SK-N-SH (cell line): ENCODE measurements around the gene RGS10. TPM values are rescaled to one million over a fixed set of nuclear protein-coding genes. Genes with fewer than 3 reads are reported as not detected.

ENCODE experiments used
- CTCF ChIA-PET: fragments of 300-600, 350-600 bp; formaldehyde crosslinking; extraction: SDS; loops from one replicate; lab custom pipeline; 2021; lab: Yijun Ruan, JAX
- POLR2A ChIA-PET: fragments of 350-600 bp; sonication (Branson Sonifier 250); formaldehyde crosslinking; extraction: SDS; loops from one replicate; lab custom pipeline; 2020; ENCODE audit warnings: antibody characterized with exemption, inconsistent platforms; lab: Yijun Ruan, JAX
- DNase-seq: peaks from one replicate; pipeline ENCODE4 v3.0.0; 2012
- H2AFZ ChIP-seq: fragments of 200-600 bp; sonication (generic); 2 replicates; pipeline ENCODE4 v1.8.1; 2016; ENCODE audit warnings: antibody characterized with exemption, mild to moderate bottlenecking, low read depth
- H3F3A ChIP-seq: fragments of 200-600 bp; sonication (generic); replicated peaks from 2 replicates; pipeline ENCODE3; 2016; ENCODE audit warnings: antibody characterized with exemption, mild to moderate bottlenecking; ENCODE audit not compliant: insufficient read depth
- H3K27ac ChIP-seq, 2 experiments: fragments of 200-500 bp in 1 of 2; fragments of 200-600 bp in 1 of 2; sonication (Bioruptor generic) in 1 of 2; sonication (generic), shearing (Covaris generic) in 1 of 2; 2 replicates each; pipeline versions ENCODE4 v1.5.1 to v1.6.1; 2014 to 2016; ENCODE audit warnings: low read depth in 2 of 2, inconsistent platforms in 1 of 2, low read length in 1 of 2, mild to moderate bottlenecking in 1 of 2, mixed read lengths in 1 of 2
- H3K27me3 ChIP-seq: fragments of 200-600 bp; sonication (generic), shearing (Covaris generic); 2 replicates; pipeline ENCODE4 v1.6.1; 2016; ENCODE audit warnings: mixed run types; ENCODE audit not compliant: insufficient read depth
- H3K36me3 ChIP-seq, 2 experiments: fragments of 200-500 bp in 1 of 2; fragments of 200-600 bp in 1 of 2; sonication (Bioruptor generic) in 1 of 2; sonication (generic) in 1 of 2; replicated peaks in 1 of 2; 2 replicates each; pipeline versions ENCODE3 to v1.5.1; 2014 to 2016; ENCODE audit warnings: low read length in 1 of 2, mild to moderate bottlenecking in 1 of 2; ENCODE audit not compliant: insufficient read depth in 2 of 2, control insufficient read depth in 1 of 2
- H3K4me1 ChIP-seq, 2 experiments: fragments of 200-500 bp in 1 of 2; fragments of 200-600 bp in 1 of 2; sonication (Bioruptor generic) in 1 of 2; sonication (generic), shearing (Covaris generic) in 1 of 2; 2 replicates each; pipeline versions ENCODE4 v1.5.1 to v1.6.1; 2014 to 2016; ENCODE audit warnings: low read depth in 1 of 2, low read length in 1 of 2, mixed run types in 1 of 2; ENCODE audit not compliant: insufficient read depth in 2 of 2, control insufficient read depth in 1 of 2
- H3K4me2 ChIP-seq: fragments of 200-600 bp; sonication (generic), shearing (Covaris generic); 2 replicates; pipeline ENCODE4 v1.6.1; 2017; ENCODE audit warnings: mixed run types
- H3K4me3 ChIP-seq, 2 experiments: fragments of 200-500 bp in 1 of 2; fragments of 200-600 bp in 1 of 2; sonication (Bioruptor generic) in 1 of 2; sonication (generic), shearing (Covaris generic) in 1 of 2; 2 replicates each; pipeline versions ENCODE4 v1.5.1 to v1.8.1; 2014 to 2016; ENCODE audit warnings: low read depth in 2 of 2, inconsistent platforms in 1 of 2, low read length in 1 of 2, mild to moderate bottlenecking in 1 of 2, mixed read lengths in 1 of 2, moderate library complexity in 1 of 2
- H3K79me2 ChIP-seq: fragments of 200-600 bp; sonication (generic); 2 replicates; pipeline ENCODE4 v1.8.1; 2017; ENCODE audit warnings: mild to moderate bottlenecking; ENCODE audit not compliant: insufficient read depth
- H3K9ac ChIP-seq: fragments of 200-600 bp; sonication (generic); 2 replicates; pipeline ENCODE4 v1.6.1; 2017; ENCODE audit warnings: mixed run types
- H3K9me2 ChIP-seq: fragments of 200-600 bp; sonication (generic); 2 replicates; pipeline ENCODE4 v1.6.1; 2017; ENCODE audit warnings: mixed run types
- H3K9me3 ChIP-seq: fragments of 200-600 bp; sonication (generic); 2 replicates; pipeline ENCODE4 v1.6.1; 2017; ENCODE audit warnings: mixed run types, mild to moderate bottlenecking, moderate library complexity
- H4K20me1 ChIP-seq: fragments of 200-600 bp; sonication (generic); 2 replicates; pipeline ENCODE4 v1.6.1; 2017; ENCODE audit warnings: mild to moderate bottlenecking, mixed run types; ENCODE audit not compliant: insufficient read depth
- EZH2phosphoT487 ChIP-seq: fragments of 200-600 bp; sonication (generic); IDR thresholded peaks from 2 replicates; pipeline ENCODE4 v1.6.1; 2017; ENCODE audit warnings: low read depth, mixed run types, mild to moderate bottlenecking, antibody characterized with exemption, moderate library complexity, borderline replicate concordance
- FOSL2 ChIP-seq: IDR thresholded peaks from 2 replicates; pipeline ENCODE4 v1.4.0; 2012; ENCODE audit warnings: low read depth, mild to moderate bottlenecking, moderate library complexity, borderline replicate concordance
- GABPA ChIP-seq: IDR thresholded peaks from 2 replicates; pipeline ENCODE4 v1.4.0; 2012; ENCODE audit warnings: low read depth, mild to moderate bottlenecking
- JUND ChIP-seq: IDR thresholded peaks from 2 replicates; pipeline ENCODE4 v1.4.0; 2012
- MXI1 ChIP-seq: IDR thresholded peaks from 2 replicates; pipeline ENCODE4 v1.6.1; 2012; ENCODE audit warnings: mild to moderate bottlenecking, low read depth, low read length, improper control_type of control experiment
- NRF1 ChIP-seq: IDR thresholded peaks from 2 replicates; pipeline ENCODE4 v1.6.1; 2012; ENCODE audit warnings: low read depth, mild to moderate bottlenecking, low read length
- PBX3 ChIP-seq: IDR thresholded peaks from 2 replicates; pipeline ENCODE4; 2012
- POLR2AphosphoS5 ChIP-seq: IDR thresholded peaks from 2 replicates; pipeline ENCODE4 v1.6.1; 2012; ENCODE audit warnings: low read depth, low read length
- REST ChIP-seq: IDR thresholded peaks from 2 replicates; pipeline ENCODE4 v1.6.1; 2012; ENCODE audit warnings: mild to moderate bottlenecking, low read depth, low read length, moderate library complexity
- RFX5 ChIP-seq: IDR thresholded peaks from 2 replicates; pipeline ENCODE4 v1.6.1; 2012; ENCODE audit warnings: mild to moderate bottlenecking, improper control_type of control experiment, low read length
- SIN3A ChIP-seq: IDR thresholded peaks from 2 replicates; pipeline ENCODE4 v1.6.1; 2012; ENCODE audit warnings: low read depth, mild to moderate bottlenecking, low read length, moderate library complexity, borderline replicate concordance
- TEAD4 ChIP-seq: IDR thresholded peaks from 2 replicates; pipeline ENCODE4 v1.4.0; 2012; ENCODE audit warnings: mild to moderate bottlenecking, borderline replicate concordance; ENCODE audit not compliant: insufficient read depth
- WGBS: methylation state at CpG from one replicate; pipeline ENCODE4 v1.1.6; 2017; ENCODE audit warnings: low lambda C conversion rate; 5-methylcytosine and 5-hydroxymethylcytosine counted together
- polyA plus RNA-seq, 3 experiments: library from polyadenylated mRNA; depleted of rRNA; stranded (reverse); fragments of >200 nt; gene quantifications; 2 replicates each; pipeline ENCODE4 v1.2.3, GENCODE V29; 2012
- TF ChIP-seq, protein P1 (sequence below): IDR thresholded peaks from 2 replicates; pipeline ENCODE4 v1.4.0; 2012; ENCODE audit warnings: low read depth, borderline replicate concordance
- TF ChIP-seq, protein P2 (sequence below): fragments of 150-350 bp; IDR thresholded peaks from 2 replicates; pipeline ENCODE4 v1.6.1; 2017; ENCODE audit warnings: antibody characterized with exemption, low read length, low read depth, borderline replicate concordance

Gene RGS10
- polyA plus RNA-seq, 1 of the 3 experiments (the other 2 are of a cell fraction): 44.6 TPM

DNA sequence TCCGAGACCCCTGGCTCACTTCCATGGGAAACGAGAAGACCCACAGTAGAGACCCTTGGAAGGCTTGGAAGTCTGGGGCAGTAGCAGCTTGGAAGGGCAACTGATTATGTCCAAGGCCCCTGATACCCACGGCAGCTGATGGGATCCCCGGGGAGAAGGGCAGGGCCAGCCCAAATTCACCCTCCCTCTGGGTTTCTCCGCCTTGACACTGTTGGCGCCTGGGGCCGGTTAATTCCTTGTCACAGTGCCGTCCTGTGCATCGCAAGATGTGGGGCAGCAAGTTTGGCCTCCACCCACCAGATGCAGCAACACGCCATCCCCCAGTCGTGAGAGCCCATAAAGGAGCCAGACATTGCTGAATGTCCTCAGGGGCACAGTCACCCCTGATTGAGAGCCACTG lies 89.2 kb downstream of the RGS10 start:
- 93% methylated on average over 4 of the region's 11 CpGs for WGBS
- H4K20me1 ChIP-seq: no peaks in the 10 kb centered on the region
- H3K4me2 ChIP-seq: no peak overlapping the region
- no peak overlapping the region for H3K9ac ChIP-seq
- DNase-seq: no peak
- TF ChIP-seq SIN3A (no peak), REST (no peak), RFX5 (no peak), POLR2AphosphoS5 (no peak), NRF1 (no peak), MXI1 (no peak)
- peaks cover 0 to 10% of the 10 kb centered on the region in 2 experiments; a peak in 1 of 4 replicates for H3K4me1 ChIP-seq
- no peaks in the 10 kb centered on the region for H3K9me3 ChIP-seq
- H3K27me3 ChIP-seq: no peaks in the 10 kb centered on the region
- H3K36me3 ChIP-seq: peaks cover 0 to 7% of the 10 kb centered on the region in 2 experiments
- no peaks in the 10 kb centered on the region for H3K79me2 ChIP-seq
- H2AFZ ChIP-seq: no peak overlapping the region
- no peak overlapping the region for H3K4me3 ChIP-seq
- no peaks in the 10 kb centered on the region for H3F3A ChIP-seq
- ChIA-PET POLR2A (no interaction called here), CTCF (interaction anchor here (1.1 to 19.8 kb wide), 3 partner anchors 8 to 249 kb away, joined by 3 to 505 read pairs (median 5); partner anchors contain the start of genes GRK5 and RGS10)
- H3K27ac ChIP-seq: no peak overlapping the region; a peak in 1 of 4 replicates
- H3K9me2 ChIP-seq: no peaks in the 10 kb centered on the region

DNA sequence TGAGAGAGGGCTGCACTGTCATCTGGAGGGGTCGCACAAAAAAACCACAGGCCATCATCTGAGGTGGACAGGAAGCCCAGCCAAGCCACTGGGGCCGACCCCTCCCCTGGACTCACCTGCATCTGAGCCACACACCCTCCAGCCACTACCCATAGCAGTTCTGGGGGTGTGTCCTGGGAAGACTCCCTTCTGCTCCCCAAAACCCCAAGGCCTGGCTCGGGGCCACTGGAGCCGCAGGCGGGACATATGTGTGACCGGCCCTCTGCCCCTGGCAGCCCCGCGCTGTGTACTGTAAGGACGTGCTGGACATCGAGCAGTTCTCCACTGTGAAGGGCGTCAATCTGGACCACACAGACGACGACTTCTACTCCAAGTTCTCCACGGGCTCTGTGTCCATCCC lies 90.1 kb downstream of the RGS10 start:
- Histone ChIP-seq H3K4me1 (peaks cover 0 to 10% of the 10 kb centered on the region in 2 experiments; a peak in 1 of 4 replicates), H3K9me3 (no peaks in the 10 kb centered on the region), H3K79me2 (no peaks in the 10 kb centered on the region), H3K4me2 (no peak overlapping the region), H4K20me1 (no peaks in the 10 kb centered on the region), H3K9ac (no peak overlapping the region), H3K27me3 (no peaks in the 10 kb centered on the region), H3F3A (no peaks in the 10 kb centered on the region), H3K27ac (no peak overlapping the region), H3K36me3 (peaks cover 0 to 9% of the 10 kb centered on the region in 2 experiments), H2AFZ (no peak overlapping the region), H3K4me3 (no peak overlapping the region), H3K9me2 (no peaks in the 10 kb centered on the region)
- no peak for DNase-seq
- ChIA-PET POLR2A (no interaction called here), CTCF (interaction anchor here (19.8 kb wide), 1 partner anchor 248 kb away, joined by 505 read pairs; the partner anchor contains the start of gene GRK5)
- 97% methylated on average over 10 of the region's 14 CpGs for WGBS
- TF ChIP-seq JUND: no peak
- TF ChIP-seq, protein P1, sequence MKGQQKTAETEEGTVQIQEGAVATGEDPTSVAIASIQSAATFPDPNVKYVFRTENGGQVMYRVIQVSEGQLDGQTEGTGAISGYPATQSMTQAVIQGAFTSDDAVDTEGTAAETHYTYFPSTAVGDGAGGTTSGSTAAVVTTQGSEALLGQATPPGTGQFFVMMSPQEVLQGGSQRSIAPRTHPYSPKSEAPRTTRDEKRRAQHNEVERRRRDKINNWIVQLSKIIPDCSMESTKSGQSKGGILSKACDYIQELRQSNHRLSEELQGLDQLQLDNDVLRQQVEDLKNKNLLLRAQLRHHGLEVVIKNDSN: no peak
- TF ChIP-seq GABPA: no peak
- no peak for TF ChIP-seq EZH2phosphoT487
- no peak for TF ChIP-seq PBX3
- TF ChIP-seq, protein P2, sequence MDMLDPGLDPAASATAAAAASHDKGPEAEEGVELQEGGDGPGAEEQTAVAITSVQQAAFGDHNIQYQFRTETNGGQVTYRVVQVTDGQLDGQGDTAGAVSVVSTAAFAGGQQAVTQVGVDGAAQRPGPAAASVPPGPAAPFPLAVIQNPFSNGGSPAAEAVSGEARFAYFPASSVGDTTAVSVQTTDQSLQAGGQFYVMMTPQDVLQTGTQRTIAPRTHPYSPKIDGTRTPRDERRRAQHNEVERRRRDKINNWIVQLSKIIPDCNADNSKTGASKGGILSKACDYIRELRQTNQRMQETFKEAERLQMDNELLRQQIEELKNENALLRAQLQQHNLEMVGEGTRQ: no peak
- no peak for TF ChIP-seq TEAD4
- TF ChIP-seq NRF1: no peak
- no peak for TF ChIP-seq POLR2AphosphoS5
- no peak for TF ChIP-seq FOSL2
